GM03348 (cell line): ENCODE results near the gene MXD3.

ENCODE experiments used
- DNase-seq: peaks from one replicate; pipeline ENCODE4 v3.0.0; 2012; ENCODE audit warnings: low spot score

MXD3 gene

GRCh38 chr5:177303121-177303924 is 8.4 kb downstream of the MXD3 start, which contains the start of the genes PRELID1 and RAB24:
PRELID1 (plus strand) TSS chr5:177303799; CDS start chr5:177303986, 187 bp downstream.
RAB24 (minus strand) TSS chr5:177303719; CDS start chr5:177303288, 431 bp downstream.
- peak; percentile 97 for DNase-seq

DNA sequence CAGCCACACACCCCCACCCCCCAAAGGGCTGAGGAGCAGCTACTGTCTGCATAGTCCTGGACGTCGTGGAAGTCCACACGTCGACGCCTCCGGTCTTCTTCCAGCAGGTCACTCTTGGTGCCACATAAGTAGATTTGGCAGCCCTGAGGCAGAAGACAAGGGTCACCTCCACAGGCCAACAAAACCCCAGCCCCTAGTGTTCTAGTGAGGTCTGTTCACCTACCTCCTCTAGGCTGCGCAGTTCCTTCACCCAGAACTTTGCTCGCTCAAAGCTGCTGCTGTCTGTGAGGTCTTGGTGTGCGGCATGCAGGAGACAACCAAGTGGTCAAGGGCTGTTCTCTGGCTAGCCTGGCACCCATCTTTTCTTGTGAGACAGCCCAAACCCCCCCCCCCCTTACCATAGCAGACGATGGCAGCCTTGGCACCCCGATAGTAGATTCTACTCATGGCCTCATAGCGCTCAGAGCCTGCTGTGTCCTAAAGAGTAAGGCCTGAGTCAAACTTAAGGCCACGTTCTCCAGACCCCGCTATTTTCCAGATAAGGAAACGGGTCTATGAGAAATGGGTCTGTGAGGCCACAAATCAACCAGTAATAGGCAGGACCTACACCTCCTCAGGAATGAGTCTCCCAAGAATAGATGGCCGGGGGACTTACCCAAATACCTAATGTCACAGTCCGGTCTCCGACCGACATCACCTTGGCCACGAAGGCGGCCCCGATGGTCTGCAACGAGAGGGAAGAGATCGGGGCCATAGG is 9.2 kb downstream of the MXD3 start:
- peak; percentile 58 for DNase-seq

DNA sequence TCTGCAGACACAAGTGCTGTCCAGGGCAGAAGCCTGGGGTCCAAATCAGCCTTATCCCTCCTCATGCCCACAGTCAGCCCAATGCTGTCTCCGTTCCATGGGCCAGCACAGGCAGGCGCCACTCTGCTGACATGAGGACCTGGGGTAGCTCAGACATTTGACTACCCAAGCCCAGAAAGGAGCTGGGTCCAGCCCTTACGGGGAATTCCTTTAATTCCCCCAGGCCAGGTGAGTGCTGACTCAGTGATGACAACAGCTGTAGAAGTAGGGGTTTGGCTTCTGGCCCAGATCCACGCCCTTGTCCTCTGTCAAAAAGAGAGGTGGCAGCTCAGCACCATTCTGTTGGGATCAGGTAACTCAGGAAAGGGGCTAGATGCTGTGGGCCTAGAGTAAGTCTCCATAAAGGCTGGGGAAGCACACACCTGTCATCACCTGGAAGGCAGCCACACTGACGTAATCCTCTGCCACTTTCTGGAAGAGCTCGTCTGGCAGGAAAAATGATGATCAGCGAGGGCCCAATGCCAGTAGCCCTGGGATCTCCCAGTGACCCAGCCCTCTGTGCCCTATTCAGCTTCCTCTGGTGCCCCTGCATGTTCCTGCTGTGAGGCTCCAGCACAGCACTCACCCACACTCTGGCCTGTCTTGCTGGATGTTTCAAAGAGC is 10.1 kb downstream of the MXD3 start:
- no peak for DNase-seq

GRCh38 chr5:177300951-177301350 is 10.7 kb downstream of the MXD3 start:
- DNase-seq, result no peak

DNA sequence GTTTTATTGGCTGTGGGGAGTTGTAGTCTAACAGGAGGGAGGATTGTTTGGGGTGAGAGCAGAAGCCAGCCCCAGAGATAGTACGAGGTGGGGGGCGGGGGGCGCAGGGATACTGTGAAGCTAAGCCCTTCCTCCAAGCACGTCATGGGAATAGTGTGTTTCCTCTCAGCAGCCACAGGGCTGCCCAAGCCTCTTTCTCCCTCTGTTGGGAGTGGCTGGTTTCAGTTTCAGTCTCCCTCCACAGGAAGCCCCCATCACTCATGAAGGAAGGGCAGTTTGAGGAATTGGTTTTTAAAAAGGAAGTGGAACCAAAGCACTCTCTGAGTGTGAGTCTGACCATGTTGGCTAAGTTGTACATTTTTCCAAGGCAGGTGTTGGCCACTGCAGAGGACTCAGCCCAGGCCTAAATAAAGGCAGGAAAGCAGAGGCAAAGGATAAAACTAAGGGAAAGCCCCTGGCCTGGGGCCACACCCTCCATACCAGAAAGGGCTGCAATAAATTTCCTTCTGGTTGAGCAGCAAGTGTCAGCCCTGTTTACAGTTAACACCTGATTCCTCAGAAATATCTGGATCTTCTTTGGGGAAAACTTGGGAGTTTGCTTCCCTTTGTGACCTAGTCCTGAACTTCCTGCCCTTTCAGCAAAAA is 11.3 kb downstream of the MXD3 start:
- peak; percentile 55 for DNase-seq

DNA sequence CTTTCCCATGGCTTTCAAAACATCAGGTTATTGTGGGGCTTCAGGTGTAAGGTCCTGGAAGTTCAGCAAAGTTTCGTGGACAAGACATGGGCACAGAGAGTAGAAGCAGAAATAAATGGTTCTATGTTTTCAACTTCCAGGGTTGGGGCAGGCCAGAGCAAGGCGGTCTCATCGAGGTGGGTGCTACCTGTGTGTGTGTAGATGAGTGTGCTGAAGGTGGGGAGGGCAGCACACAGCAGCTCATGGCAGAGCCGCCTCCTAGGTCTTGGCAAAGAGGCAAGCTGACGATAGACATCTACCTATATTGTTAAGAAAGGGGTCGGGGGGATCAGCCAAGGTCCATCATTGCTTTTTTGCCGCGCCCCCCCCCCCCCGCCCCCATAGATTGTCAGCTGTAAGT is 12.0 kb downstream of the MXD3 start:
- no peak for DNase-seq

DNA sequence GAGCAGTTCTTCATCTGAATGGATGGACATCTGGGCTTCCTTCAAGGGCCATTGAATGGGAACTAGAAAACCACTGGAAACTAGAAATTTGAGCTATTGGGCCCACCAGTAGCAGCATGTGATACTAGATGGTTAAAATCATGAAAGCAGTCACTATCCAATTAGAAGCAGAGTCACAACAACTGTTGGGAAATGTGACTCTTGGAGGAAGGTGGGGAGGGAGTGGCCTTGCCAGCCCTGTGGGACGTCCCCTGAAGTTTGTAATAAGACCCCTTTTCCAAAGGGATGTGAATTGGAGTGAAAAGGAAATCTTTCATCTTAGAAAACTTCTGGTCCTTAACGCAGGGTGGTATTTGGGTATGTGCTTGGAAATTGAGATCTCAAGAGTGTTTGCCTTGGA is 13.8 kb downstream of the MXD3 start:
- DNase-seq, result no peak

DNA sequence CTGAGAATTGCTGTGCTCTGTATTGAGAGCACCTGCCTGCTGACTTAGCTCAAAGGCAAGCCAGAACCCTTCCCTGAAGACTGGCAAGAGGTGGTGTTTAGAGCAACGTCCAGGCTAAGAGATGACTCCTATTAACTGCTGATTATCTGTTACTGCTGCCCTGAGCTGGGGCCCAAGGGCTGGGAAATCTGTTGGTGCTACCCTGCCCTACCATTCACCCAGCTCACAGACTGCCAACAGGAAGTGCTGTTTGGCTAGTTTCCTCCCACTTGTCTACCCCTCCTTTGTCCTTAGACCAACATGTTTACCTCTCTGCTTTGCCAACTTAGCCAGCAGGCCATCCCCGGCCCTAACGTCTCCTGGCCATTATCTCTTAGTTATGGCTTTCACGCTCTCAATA is 15.1 kb downstream of the MXD3 start:
- DNase-seq, result no peak

DNA sequence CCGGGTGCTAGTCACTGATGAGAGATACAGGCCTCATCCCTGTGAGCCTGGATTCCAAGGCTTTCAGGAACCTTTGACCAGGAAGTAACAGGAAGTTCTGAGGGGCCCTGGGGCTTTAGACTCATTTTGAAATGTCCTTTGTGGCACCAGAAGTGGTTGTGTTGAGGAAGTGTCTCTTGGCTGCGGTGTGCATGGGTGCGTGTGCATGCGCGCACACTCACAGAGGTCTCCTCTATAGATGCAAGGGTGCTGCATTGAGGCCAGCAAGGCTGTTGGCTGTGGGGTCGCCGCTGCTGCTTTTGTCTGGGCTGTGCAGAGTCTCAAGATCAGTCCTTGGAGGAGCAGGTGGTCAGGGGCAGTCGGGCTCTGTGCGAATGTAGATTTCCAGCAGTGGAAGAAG is 15.8 kb downstream of the MXD3 start:
- no peak for DNase-seq

DNA sequence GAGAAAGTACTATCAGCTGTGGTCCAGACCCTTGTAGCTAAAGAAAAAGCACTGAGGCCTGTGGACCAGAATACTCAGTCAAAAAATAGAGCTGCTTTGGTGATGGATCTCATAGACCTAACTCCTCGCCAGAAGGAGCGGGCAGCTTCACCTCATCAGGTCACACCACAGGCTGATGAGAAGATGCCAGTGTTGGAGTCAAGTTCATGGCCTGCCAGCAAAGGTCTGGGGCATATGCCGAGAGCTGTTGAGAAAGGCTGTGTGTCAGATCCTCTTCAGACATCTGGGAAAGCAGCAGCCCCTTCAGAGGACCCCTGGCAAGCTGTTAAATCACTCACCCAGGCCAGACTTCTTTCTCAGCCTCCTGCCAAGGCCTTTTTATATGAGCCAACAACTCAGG is 17.1 kb downstream of the MXD3 start:
- no peak for DNase-seq

DNA sequence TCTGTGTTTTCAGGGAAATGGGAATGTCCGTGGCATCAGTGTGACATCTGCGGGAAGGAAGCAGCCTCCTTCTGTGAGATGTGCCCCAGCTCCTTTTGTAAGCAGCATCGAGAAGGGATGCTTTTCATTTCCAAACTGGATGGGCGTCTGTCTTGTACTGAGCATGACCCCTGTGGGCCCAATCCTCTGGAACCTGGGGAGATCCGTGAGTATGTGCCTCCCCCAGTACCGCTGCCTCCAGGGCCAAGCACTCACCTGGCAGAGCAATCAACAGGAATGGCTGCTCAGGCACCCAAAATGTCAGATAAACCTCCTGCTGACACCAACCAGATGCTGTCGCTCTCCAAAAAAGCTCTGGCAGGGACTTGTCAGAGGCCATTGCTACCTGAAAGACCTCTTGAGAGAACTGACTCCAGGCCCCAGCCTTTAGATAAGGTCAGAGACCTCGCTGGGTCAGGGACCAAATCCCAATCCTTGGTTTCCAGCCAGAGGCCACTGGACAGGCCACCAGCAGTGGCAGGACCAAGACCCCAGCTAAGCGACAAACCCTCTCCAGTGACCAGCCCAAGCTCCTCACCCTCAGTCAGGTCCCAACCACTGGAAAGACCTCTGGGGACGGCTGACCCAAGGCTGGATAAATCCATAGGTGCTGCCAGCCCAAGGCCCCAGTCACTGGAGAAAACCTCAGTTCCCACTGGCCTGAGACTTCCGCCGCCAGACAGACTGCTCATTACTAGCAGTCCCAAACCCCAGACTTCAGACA is 17.7 kb downstream of the MXD3 start:
- DNase-seq, result no peak

DNA sequence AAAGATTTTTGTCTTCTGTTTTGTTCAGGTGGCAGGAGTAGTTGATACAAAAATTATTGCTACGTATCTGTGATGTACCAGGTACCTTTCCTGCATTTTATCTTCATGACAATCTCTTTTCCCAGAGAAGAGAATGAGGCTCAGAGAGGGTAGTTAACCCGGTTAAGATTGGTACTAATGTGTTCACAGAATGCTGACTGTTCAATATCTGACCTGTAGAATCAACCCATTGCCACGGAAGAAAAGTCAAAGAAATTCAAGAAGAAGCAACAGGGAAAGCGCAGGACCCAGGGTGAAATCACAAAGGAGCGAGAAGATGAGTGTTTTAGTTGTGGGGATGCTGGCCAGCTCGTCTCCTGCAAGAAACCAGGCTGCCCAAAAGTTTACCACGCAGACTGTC is 20.0 kb downstream of the MXD3 start:
- no peak for DNase-seq

DNA sequence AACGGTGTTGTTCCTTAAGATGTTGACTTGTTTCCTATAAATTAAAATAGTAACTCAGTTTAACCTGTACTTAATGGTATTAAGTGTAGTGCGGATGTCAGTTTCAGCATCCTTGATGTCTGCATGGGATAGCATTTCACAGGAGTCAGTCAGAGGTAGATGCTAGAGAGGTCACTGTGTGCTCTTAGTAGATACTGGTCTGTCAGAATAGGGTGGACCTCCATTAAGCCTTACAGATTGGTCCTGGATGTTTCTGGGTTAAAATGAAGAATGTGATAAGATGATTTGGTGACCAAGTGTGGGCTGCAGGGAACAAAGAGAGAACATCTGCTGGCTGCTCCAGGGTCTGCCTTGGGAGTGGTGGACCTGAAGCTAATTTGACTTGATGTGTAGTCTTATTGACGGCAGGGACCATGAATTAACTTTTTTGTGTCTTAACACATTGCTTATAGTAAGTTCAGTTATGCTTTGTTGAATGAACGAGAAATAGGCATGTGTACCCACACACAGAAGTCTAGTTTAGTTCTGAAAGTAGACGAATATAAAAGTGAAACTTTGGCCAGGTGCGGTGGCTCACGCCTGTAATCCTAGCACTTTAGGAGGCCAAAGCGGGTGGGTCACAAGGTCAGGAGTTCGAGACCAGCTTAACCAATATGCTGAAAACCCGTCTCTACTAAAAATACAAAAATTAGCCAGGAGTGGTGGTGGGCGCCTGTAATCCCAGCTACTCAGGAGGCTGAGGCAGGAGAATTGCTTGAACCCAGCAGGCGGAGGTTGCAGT is 20.7 kb downstream of the MXD3 start:
- DNase-seq, result no peak

GRCh38 chr5:177288191-177288590 is 23.5 kb downstream of the MXD3 start:
- DNase-seq, result no peak

GRCh38 chr5:177276886-177277285 is 34.8 kb downstream of the MXD3 start:
- no peak for DNase-seq

DNA sequence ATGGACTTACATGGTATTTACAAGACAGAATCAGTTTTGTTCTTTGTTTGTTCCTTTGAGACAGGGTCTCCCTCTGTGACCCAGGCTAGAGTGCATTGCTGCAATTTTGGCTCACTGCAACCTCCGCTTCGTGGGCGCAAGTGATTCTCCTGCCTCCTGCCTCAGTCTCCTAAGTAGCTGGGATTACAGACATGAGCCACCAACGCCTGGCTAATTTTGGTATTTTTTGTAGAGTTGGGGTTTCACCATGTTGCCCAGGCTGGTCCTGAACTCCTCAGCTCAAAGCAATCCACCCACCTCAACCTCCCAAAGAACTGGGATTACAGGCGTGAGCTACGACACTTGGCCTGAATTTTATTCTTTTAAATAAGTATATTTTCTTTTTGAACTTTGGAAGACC is 35.8 kb downstream of the MXD3 start:
- no peak for DNase-seq

DNA sequence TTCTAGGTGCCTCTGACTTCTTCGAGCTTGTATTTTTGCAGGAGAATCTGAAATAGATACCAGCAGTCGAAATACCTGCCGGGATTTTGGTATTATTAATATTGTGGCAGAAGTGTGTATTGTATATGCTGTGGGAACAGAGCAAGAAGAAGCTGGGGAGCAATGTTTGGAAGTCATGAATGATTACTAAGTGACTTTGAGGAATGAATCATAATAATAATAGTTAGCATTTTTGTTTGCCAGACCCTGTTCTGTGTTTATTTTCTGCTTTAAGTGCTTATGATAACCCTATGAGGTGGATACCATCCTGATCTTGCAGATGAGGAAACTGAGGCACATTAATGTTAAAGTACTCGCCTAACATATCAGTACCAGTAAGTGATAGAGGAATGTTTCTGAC is 40.6 kb downstream of the MXD3 start:
- no peak for DNase-seq

GRCh38 chr5:177270653-177271052 is 41.0 kb downstream of the MXD3 start:
- no peak for DNase-seq

DNA sequence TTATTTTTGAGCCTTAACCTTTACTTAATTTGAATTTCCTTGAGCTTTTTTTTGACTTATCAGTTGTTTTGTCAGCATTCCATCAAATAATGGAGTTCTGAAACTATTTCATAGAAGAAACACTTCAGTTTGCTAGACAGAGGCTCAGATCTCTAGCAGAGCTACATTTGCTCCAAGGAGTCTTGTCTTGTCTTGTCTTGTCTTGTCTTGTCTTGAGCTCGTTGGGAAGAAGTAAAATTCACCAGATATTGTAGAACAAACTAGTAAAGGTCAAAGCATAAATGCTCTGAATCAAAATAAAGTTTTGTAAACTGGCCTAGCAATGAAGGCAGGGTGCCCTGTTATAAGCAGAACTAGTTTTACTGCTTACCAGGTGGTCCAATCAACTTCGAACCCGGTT is 41.7 kb downstream of the MXD3 start:
- DNase-seq, result no peak

DNA sequence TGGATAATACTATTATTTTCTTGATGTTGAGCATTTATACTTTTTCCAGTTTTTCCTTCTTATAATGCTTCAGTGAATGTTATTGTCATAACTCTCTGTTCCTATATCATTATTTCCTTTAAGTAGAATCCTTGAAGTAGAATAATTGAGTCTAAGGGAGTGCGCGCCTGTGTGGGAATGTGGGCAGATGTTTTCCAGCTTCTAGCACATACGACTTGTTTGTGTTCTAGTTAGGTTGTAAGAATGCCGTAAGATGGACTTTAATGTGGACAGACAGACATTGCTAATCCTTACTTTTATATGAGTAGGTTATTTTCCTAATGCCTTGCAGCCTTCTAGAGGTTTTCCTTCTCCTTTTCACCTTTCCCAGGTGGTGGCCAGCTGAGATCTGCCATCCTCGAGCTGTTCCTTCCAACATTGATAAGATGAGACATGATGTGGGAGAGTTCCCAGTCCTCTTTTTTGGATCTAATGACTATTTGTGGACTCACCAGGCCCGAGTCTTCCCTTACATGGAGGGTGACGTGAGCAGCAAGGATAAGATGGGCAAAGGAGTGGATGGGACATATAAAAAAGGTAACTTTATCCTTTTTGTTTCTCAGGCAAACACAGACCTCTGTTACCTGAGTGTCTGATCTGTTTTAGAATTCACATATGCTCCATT is 42.3 kb downstream of the MXD3 start:
- no peak for DNase-seq
